OCI-LY3 (cell line): ENCODE data around the gene SLC2A8.

Experiments
- EZH2phosphoT487 ChIP-seq: fragments of 200-600 bp; shearing (Covaris generic); IDR thresholded peaks from 2 replicates; pipeline ENCODE4 v1.6.1; 2018; ENCODE audit warnings: antibody characterized with exemption, mixed run types, low read depth
- TF ChIP-seq, protein P1 (sequence below): fragments of 200-600, 300-600 bp; sonication (generic); IDR thresholded peaks from 2 replicates; pipeline ENCODE4 v1.5.1; 2014; ENCODE audit warnings: antibody characterized with exemption, low read length, low read depth

DNA sequence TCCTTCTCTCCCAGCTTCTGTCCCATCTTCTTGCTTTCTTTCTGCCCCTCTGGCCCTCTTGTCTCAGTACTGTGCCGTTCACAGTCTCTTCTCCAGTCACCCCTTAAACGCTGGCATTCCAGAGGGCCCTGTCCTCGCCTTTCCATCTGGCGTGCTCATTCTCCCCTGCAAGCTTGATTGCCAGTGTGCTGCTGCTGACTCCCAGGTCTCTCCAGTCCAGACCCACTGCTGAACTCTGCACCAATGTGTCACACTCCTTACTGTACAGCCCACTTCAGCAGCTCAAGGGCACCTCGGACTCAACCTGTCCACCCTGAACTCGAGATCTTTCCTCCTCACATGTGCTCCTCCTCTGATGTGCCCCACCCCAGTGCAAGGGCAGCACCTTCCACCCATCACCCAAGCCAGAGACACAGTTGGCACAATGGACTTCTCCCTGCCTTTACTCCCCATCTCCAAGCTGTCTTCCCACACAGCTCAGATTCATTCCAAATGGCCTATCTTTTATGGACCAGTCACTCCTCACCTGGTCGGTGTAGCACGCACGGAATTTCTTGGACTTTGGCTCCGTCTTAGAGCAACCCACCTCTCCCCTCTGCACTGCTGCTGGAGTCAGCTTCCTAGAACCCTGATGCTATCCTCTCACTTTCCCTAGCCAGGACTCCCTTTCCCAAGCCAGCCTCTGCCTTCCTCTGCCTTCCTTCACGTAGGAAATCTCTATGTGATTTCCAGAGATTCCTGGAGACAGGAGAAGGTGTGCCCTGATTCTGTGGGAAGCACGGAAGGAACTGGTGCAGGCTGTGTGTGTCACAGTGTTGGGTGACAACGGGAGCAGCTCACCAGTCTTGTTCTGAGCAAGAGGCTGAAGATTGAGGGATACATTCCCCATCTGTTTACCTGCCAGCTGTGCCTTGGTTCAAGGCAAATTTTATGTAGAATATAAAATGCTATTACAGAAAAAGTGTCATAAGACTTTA, 26.0 kb upstream of the SLC2A8 start:
- TF ChIP-seq, protein P1, sequence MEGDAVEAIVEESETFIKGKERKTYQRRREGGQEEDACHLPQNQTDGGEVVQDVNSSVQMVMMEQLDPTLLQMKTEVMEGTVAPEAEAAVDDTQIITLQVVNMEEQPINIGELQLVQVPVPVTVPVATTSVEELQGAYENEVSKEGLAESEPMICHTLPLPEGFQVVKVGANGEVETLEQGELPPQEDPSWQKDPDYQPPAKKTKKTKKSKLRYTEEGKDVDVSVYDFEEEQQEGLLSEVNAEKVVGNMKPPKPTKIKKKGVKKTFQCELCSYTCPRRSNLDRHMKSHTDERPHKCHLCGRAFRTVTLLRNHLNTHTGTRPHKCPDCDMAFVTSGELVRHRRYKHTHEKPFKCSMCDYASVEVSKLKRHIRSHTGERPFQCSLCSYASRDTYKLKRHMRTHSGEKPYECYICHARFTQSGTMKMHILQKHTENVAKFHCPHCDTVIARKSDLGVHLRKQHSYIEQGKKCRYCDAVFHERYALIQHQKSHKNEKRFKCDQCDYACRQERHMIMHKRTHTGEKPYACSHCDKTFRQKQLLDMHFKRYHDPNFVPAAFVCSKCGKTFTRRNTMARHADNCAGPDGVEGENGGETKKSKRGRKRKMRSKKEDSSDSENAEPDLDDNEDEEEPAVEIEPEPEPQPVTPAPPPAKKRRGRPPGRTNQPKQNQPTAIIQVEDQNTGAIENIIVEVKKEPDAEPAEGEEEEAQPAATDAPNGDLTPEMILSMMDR: no peak
- TF ChIP-seq EZH2phosphoT487: no peak
